ENCODE results near the gene F9. TPM values are rescaled to one million over a fixed set of nuclear protein-coding genes. Genes with fewer than 3 reads are reported as not detected.

F9 gene
- not detected in 5 replicates for total RNA-seq (2022; extraction: Qiagen RNA extraction)

GRCh38 chrX:139530550-139530949 lies at the start of gene F9:
Gene F9 (plus strand): TSS chrX:139530739. CDS start chrX:139530765, 26 bp downstream.

Other genes with a start within 250 kb of the F9 start
- 0.03 to 0.08 TPM (median 0.05 TPM) in 4 of 5 replicates, not detected in the other for gene MCF2, start 177.4 kb downstream of the F9 start, total RNA-seq (2022; extraction: Qiagen RNA extraction)